A673 (cell line): ENCODE results near the gene ZNF366. TPM values are rescaled to one million over a fixed set of nuclear protein-coding genes. Genes with fewer than 3 reads are reported as not detected.

Experiments used
- BruUV-seq: library from RNA; stranded (reverse); fragments of 400-500 nt; replicated peaks from 2 replicates; lab custom pipeline; 2021; lab: Mats Ljungman, UMichigan
- CTCF ChIA-PET: fragments of 300-600 bp; sonication (Branson Sonifier 250); formaldehyde crosslinking; loops from one replicate; lab custom pipeline; 2022; ENCODE audit warnings: antibody characterized with exemption; lab: Charles Lee
- POLR2A ChIA-PET: fragments of 300-600 bp; sonication (Branson Sonifier 250); formaldehyde crosslinking; loops from one replicate; lab custom pipeline; 2022; ENCODE audit warnings: antibody characterized with exemption; ENCODE audit not compliant: low non-redundant PET; lab: Charles Lee
- DNase-seq: peaks from one replicate; pipeline ENCODE4 v3.0.0-alpha.2; 2015; ENCODE audit warnings: low spot score
- H3K27ac ChIP-seq: fragments of 200-600 bp; sonication (generic); 2 replicates; pipeline ENCODE4 v1.5.1; 2016; ENCODE audit warnings: mixed run types, low read depth, mild to moderate bottlenecking, mixed read lengths, antibody characterized with exemption, low read length; ENCODE audit not compliant: poor library complexity, severe bottlenecking
- H3K27me3 ChIP-seq: fragments of 200-600 bp; sonication (generic); replicated peaks from 2 replicates; pipeline ENCODE4 v1.6.1; 2017; ENCODE audit warnings: mixed run types, low read depth, mild to moderate bottlenecking, mixed read lengths, antibody characterized with exemption, low read length; ENCODE audit not compliant: insufficient read depth, poor library complexity
- H3K36me3 ChIP-seq: fragments of 200-600 bp; sonication (generic); 2 replicates; pipeline ENCODE4 v1.6.1; 2016; ENCODE audit warnings: mixed run types, mild to moderate bottlenecking, mixed read lengths, antibody characterized with exemption, low read length; ENCODE audit not compliant: insufficient read depth, poor library complexity, severe bottlenecking
- H3K4me1 ChIP-seq: fragments of 200-600 bp; sonication (generic); 2 replicates; pipeline ENCODE4 v1.6.1; 2017; ENCODE audit warnings: mixed run types, mild to moderate bottlenecking, mixed read lengths, antibody characterized with exemption, low read length; ENCODE audit not compliant: insufficient read depth, poor library complexity, severe bottlenecking
- H3K4me3 ChIP-seq: fragments of 200-600 bp; sonication (generic); 2 replicates; pipeline ENCODE4 v1.5.1; 2016; ENCODE audit warnings: low read depth, mixed run types, mild to moderate bottlenecking, mixed read lengths, low read length; ENCODE audit not compliant: poor library complexity, severe bottlenecking
- H3K9me3 ChIP-seq: fragments of 200-600 bp; sonication (generic); 2 replicates; pipeline ENCODE4 v1.6.1; 2016; ENCODE audit warnings: mixed run types, low read depth, mild to moderate bottlenecking, mixed read lengths, antibody characterized with exemption, low read length; ENCODE audit not compliant: poor library complexity, severe bottlenecking
- EZH2 ChIP-seq: fragments of 200-600 bp; sonication (generic); IDR thresholded peaks from 2 replicates; pipeline ENCODE4 v1.6.1; 2017; ENCODE audit warnings: borderline replicate concordance, low read depth, mild to moderate bottlenecking, mixed read lengths, antibody characterized with exemption, low read length; ENCODE audit not compliant: poor library complexity, severe bottlenecking
- intact Hi-C: fragments of 100-400 bp; cut with micrococcal nuclease; formaldehyde crosslinking; loops from one replicate; pipeline ENCODE4 v1.10.0; 2022; ENCODE audit not compliant: unreplicated experiment
- total RNA-seq: library from RNA; stranded (reverse); gene quantifications from 2 replicates; pipeline ENCODE4 v1.2.3, GENCODE V29; 2021
- TF ChIP-seq, protein P1 (sequence below): fragments of 300-800, 200-600 bp; sonication (generic); conservative IDR thresholded peaks from 2 replicates; pipeline ENCODE4 v1.5.1; 2017; ENCODE audit warnings: low read depth, mild to moderate bottlenecking, antibody characterized with exemption, low read length, moderate library complexity, mixed read lengths

Gene ZNF366
- total RNA-seq, 1 experiment from 2014 or later, result not detected

- intact Hi-C loops, result no loop called here
- TF ChIP-seq, protein P1, sequence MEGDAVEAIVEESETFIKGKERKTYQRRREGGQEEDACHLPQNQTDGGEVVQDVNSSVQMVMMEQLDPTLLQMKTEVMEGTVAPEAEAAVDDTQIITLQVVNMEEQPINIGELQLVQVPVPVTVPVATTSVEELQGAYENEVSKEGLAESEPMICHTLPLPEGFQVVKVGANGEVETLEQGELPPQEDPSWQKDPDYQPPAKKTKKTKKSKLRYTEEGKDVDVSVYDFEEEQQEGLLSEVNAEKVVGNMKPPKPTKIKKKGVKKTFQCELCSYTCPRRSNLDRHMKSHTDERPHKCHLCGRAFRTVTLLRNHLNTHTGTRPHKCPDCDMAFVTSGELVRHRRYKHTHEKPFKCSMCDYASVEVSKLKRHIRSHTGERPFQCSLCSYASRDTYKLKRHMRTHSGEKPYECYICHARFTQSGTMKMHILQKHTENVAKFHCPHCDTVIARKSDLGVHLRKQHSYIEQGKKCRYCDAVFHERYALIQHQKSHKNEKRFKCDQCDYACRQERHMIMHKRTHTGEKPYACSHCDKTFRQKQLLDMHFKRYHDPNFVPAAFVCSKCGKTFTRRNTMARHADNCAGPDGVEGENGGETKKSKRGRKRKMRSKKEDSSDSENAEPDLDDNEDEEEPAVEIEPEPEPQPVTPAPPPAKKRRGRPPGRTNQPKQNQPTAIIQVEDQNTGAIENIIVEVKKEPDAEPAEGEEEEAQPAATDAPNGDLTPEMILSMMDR, result no peak
- TF ChIP-seq EZH2, result no peak
- H3K9me3 ChIP-seq, result no peaks in the 10 kb centered on the region
- no peaks in the 10 kb centered on the region for H3K27me3 ChIP-seq
- ChIA-PET POLR2A (no interaction called here), CTCF (no interaction called here)
- H3K36me3 ChIP-seq, result no peaks in the 10 kb centered on the region
- H3K4me3 ChIP-seq, result no peak overlapping the region
- no peak overlapping the region for H3K27ac ChIP-seq
- H3K4me1 ChIP-seq, result no peaks in the 10 kb centered on the region
- BruUV-seq, result no TSS peak
- no peak for DNase-seq
Measured at GRCh38 chr5:72503888-72504491, 3.2 kb downstream of the ZNF366 start.

- intact Hi-C loops, result no loop called here
- BruUV-seq, result no TSS peak
- POLR2A ChIA-PET, result no interaction called here
- H3K36me3 ChIP-seq, result no peaks in the 10 kb centered on the region
- TF ChIP-seq EZH2, result no peak
- TF ChIP-seq, protein P1, result no peak
- no peaks in the 10 kb centered on the region for H3K9me3 ChIP-seq
- no peaks in the 10 kb centered on the region for H3K27me3 ChIP-seq
- H3K4me3 ChIP-seq, result no peak overlapping the region
- H3K4me1 ChIP-seq, result no peaks in the 10 kb centered on the region
- CTCF ChIA-PET, result no interaction called here
- DNase-seq, result no peak
- H3K27ac ChIP-seq, result no peak overlapping the region
Measured at GRCh38 chr5:72501488-72501887, 5.7 kb downstream of the ZNF366 start.

DNA sequence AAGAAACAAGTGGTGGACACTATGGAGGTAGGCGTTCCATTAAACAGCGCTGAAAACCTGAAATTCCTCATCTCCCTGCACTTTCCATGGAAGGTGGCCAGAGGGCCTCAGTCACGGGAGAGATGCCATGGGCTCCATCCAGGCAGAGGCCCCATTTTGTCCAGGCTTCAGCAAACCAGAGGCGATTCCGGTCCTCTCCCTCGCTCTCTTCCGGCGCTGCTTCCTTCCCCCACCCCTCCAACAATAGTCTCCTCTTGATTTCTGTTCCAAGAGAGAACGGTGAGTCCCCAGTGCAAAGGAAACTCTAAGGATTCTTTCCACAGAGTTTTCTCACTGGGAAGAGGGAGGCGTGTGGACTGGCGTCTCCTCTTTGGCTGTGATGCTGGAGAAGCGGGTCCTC is 7.5 kb downstream of the ZNF366 start:
- ChIA-PET CTCF (no interaction called here), POLR2A (no interaction called here)
- H3K27ac ChIP-seq, result no peak overlapping the region
- no peaks in the 10 kb centered on the region for H3K36me3 ChIP-seq
- intact Hi-C loops, result no loop called here
- no peaks in the 10 kb centered on the region for H3K9me3 ChIP-seq
- BruUV-seq, result no TSS peak
- DNase-seq, result no peak
- H3K4me1 ChIP-seq, result no peaks in the 10 kb centered on the region
- TF ChIP-seq EZH2, result no peak
- TF ChIP-seq, protein P1, result no peak
- H3K4me3 ChIP-seq, result no peak overlapping the region
- H3K27me3 ChIP-seq, result no peaks in the 10 kb centered on the region
